Neural progenitor cell (in vitro differentiated cells): Measurements from ENCODE around the gene TSSC4. TPM values are rescaled to one million over a fixed set of nuclear protein-coding genes. Genes with fewer than 3 reads are reported as not detected.

Source experiments
- DNase-seq: peaks from one replicate; pipeline ENCODE4 v3.0.0-alpha.2; 2016; ENCODE audit warnings: low spot score
- H2AFZ ChIP-seq: fragments of 200-600 bp; sonication (generic); replicated peaks from 2 replicates; pipeline ENCODE4 v1.6.1; 2016; ENCODE audit warnings: antibody characterized with exemption
- H3F3A ChIP-seq: fragments of 200-600 bp; sonication (generic); 2 replicates; pipeline ENCODE4 v1.6.1; 2016; ENCODE audit warnings: antibody characterized with exemption, low read depth
- H3K27ac ChIP-seq: fragments of 200-600 bp; sonication (generic); 2 replicates; pipeline ENCODE4 v1.5.1; 2016; ENCODE audit warnings: mild to moderate bottlenecking
- H3K27me3 ChIP-seq: fragments of 200-600 bp; sonication (generic); 2 replicates; pipeline ENCODE4 v1.6.1; 2016; ENCODE audit warnings: mild to moderate bottlenecking, moderate library complexity
- H3K36me3 ChIP-seq: fragments of 200-600 bp; sonication (generic); 2 replicates; pipeline ENCODE4 v1.5.1; 2016
- H3K4me1 ChIP-seq: fragments of 200-600 bp; sonication (generic); 2 replicates; pipeline ENCODE4 v1.6.1; 2016; ENCODE audit warnings: mixed run types
- H3K4me2 ChIP-seq: fragments of 200-600 bp; sonication (generic); 2 replicates; pipeline ENCODE4 v1.6.1; 2016
- H3K4me3 ChIP-seq: fragments of 200-600 bp; sonication (generic); 2 replicates; pipeline ENCODE4 v1.5.1; 2016
- H3K79me2 ChIP-seq: fragments of 200-600 bp; sonication (generic); 2 replicates; pipeline ENCODE4 v1.6.1; 2016; ENCODE audit warnings: low read depth
- H3K9ac ChIP-seq: fragments of 200-600 bp; sonication (generic); 2 replicates; pipeline ENCODE4 v1.6.1; 2016
- H3K9me3 ChIP-seq: fragments of 200-600 bp; sonication (generic); 2 replicates; pipeline ENCODE4 v1.5.1; 2016; ENCODE audit warnings: low read depth
- H4K20me1 ChIP-seq: fragments of 200-600 bp; sonication (generic); 2 replicates; pipeline ENCODE4 v1.6.1; 2016; ENCODE audit warnings: low read depth
- H3K27ac Mint-ChIP-seq: 3 replicates; pipeline ENCODE4 v1.8.0; 2021; ENCODE audit warnings: mixed read lengths
- H3K27me3 Mint-ChIP-seq: 2 replicates; pipeline ENCODE4 v1.8.0; 2022; ENCODE audit warnings: low read depth, mild to moderate bottlenecking, inconsistent platforms, moderate library complexity, mixed read lengths; ENCODE audit not compliant: insufficient read depth
- H3K36me3 Mint-ChIP-seq: 3 replicates; pipeline ENCODE4 v1.8.0; 2021; ENCODE audit warnings: mixed read lengths
- H3K4me1 Mint-ChIP-seq: 3 replicates; pipeline ENCODE4 v1.8.0; 2021; ENCODE audit warnings: mixed read lengths
- H3K4me3 Mint-ChIP-seq: 3 replicates; pipeline ENCODE4 v1.8.0; 2021; ENCODE audit warnings: mild to moderate bottlenecking, moderate library complexity, mixed read lengths
- H3K9me3 Mint-ChIP-seq: 3 replicates; pipeline ENCODE4 v1.8.0; 2020; ENCODE audit warnings: mixed read lengths
- EZH2 ChIP-seq: fragments of 200-600 bp; sonication (generic); IDR thresholded peaks from 2 replicates; pipeline ENCODE4 v1.6.1; 2017; ENCODE audit warnings: antibody characterized with exemption, mild to moderate bottlenecking, moderate library complexity
- EZH2phosphoT487 ChIP-seq: fragments of 200-600 bp; sonication (generic); IDR thresholded peaks from 2 replicates; pipeline ENCODE4 v1.6.1; 2017; ENCODE audit warnings: antibody characterized with exemption
- total RNA-seq: library from RNA; depleted of rRNA; stranded (reverse); fragments of >200 nt; gene quantifications from 2 replicates; pipeline ENCODE4 v1.2.3, GENCODE V29; 2015; ENCODE audit warnings: low replicate concordance
- TF ChIP-seq, protein P1 (sequence below): fragments of 200-600 bp; sonication (generic); IDR thresholded peaks from 2 replicates; pipeline ENCODE4 v1.5.1; 2017; ENCODE audit warnings: antibody characterized with exemption, mild to moderate bottlenecking

TSSC4 gene
- total RNA-seq, 1 donor from 2014 or later, result 11.1 TPM

DNA sequence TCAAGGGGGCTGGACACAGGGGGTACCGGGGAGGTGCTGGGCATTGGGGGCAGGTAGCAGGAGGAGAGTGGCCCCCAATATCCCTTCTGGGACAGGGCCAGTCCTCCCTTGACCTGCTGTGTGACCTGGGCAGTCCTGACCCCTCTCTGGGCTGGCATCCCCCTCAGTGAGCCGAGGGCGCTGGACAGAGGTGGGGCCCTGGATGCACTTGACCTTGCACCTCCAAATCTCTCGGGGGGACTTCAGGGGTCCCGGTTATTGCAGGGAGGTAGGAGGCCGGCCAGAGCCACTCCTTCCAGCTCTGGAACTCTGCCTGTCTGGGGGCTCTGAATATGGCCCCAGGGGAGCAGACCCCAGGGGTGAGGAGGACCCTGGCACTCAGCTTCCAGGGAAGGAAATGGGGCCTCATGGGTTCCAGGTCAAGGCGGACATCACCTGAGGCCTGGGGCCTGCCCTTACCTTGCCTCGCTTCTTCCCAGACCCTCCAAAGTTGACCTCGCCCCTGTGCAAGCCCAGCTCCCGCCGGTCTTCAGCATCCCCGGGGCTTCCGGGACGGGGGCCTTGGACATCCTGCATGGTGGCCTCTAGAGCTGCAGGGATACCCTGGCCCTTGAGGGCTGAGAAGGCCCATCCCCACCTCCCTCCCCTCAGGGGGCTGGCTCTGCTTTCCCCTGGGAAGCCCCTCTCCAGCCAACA is 22.1 kb downstream of the TSSC4 start:
- no peak overlapping the region for H3K4me3 ChIP-seq
- Mint-ChIP-seq H3K4me3 (no peak overlapping the region), H3K9me3 (no peaks in the 10 kb centered on the region), H3K36me3 (no peaks in the 10 kb centered on the region), H3K27me3 (peaks cover 3% of the 10 kb centered on the region), H3K4me1 (peaks cover 3% of the 10 kb centered on the region), H3K27ac (no peak overlapping the region)
- no peak overlapping the region for H2AFZ ChIP-seq
- H3K27me3 ChIP-seq, result no peaks in the 10 kb centered on the region
- no peak overlapping the region for H3K4me2 ChIP-seq
- H3K79me2 ChIP-seq, result no peaks in the 10 kb centered on the region
- no peaks in the 10 kb centered on the region for H3K4me1 ChIP-seq
- TF ChIP-seq, protein P1, sequence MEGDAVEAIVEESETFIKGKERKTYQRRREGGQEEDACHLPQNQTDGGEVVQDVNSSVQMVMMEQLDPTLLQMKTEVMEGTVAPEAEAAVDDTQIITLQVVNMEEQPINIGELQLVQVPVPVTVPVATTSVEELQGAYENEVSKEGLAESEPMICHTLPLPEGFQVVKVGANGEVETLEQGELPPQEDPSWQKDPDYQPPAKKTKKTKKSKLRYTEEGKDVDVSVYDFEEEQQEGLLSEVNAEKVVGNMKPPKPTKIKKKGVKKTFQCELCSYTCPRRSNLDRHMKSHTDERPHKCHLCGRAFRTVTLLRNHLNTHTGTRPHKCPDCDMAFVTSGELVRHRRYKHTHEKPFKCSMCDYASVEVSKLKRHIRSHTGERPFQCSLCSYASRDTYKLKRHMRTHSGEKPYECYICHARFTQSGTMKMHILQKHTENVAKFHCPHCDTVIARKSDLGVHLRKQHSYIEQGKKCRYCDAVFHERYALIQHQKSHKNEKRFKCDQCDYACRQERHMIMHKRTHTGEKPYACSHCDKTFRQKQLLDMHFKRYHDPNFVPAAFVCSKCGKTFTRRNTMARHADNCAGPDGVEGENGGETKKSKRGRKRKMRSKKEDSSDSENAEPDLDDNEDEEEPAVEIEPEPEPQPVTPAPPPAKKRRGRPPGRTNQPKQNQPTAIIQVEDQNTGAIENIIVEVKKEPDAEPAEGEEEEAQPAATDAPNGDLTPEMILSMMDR, result no peak
- TF ChIP-seq EZH2 (no peak), EZH2phosphoT487 (no peak)
- no peak overlapping the region for H3K27ac ChIP-seq
- no peaks in the 10 kb centered on the region for H4K20me1 ChIP-seq
- no peaks in the 10 kb centered on the region for H3K36me3 ChIP-seq
- no peaks in the 10 kb centered on the region for H3F3A ChIP-seq
- H3K9me3 ChIP-seq, result no peaks in the 10 kb centered on the region
- no peak overlapping the region for H3K9ac ChIP-seq
- no peak for DNase-seq

DNA sequence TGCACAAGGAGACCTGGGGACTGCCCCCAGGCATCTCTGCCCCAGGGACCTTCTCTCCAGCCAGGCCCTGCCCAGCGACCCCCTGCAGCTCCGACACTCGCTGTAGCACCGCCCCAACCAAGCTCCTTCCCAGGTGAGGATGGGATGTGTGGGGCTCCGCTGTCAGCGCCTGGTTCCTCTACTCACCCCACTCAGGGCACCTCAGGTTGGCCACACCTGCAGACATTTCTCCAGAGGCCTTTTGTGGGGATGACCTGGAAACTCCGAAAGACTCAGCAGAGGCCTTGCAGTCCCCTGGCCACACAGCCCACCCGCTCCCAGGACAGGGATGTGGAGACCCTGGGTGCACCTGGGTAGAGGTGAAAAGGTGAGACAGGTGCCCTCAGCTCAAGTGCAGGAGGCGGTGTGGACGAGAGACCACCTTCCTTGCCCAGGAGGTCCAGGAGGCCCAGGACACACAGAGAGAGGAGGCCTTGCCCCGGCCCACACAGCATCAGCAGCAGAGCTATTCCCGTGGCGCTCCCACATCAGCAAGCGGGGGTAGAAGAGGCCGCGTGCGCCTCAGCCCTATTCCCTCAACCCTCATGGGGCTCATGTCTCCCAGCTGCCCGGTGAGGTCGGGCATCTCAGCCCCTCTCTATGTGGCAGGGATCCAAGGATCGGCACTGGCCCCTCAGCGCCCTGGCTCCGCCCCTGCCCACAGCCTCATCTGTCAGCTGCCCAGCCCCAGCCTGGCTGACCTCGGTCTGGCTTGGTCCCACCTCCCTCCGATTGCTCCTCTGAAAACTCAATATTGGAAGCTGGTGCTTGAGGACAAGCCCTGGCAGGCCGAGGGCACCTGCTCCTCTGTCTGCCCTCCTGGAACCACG is 22.8 kb downstream of the TSSC4 start:
- Histone ChIP-seq H3K4me3 (no peak overlapping the region), H3K79me2 (no peaks in the 10 kb centered on the region)
- H3K4me3 Mint-ChIP-seq, result no peak overlapping the region

DNA sequence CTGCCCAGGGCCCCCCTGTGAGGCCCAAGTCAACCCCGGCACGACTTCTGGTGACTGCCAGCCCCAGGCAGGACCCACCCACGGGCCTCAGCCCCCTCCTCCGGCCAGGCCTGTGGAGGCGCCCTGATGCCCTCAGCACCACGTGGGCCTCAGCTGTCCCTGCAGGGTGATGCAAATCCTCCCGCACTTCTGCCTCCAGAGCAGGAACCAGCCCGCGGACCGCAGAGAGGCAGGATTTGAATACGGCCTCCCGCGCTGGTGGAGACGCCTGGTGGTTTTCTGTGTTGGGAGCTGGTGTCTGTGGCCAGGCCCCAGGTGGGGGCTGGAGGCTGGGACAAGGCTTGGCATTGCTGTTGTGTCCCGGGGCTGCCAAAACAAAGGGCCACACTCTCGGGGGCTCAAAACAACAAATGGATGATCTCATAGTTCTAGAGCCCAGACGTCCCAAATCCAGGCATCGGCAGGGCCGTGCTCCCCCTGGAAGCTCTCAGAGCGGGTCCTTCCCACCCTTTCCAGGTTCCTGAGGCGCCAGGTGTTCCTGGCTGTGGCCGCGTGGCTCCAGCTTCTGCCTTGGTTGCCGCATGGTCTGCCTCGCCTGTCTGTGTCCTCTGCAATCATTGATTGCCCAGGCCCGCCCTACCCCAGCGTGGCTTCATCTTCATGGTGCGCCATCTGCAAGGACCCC is 24.4 kb downstream of the TSSC4 start:
- Histone ChIP-seq H3K9me3 (no peaks in the 10 kb centered on the region), H3K4me3 (no peak overlapping the region), H3F3A (no peaks in the 10 kb centered on the region), H3K27ac (no peak overlapping the region), H3K9ac (no peak overlapping the region), H3K4me1 (no peaks in the 10 kb centered on the region), H3K79me2 (no peaks in the 10 kb centered on the region), H4K20me1 (no peaks in the 10 kb centered on the region), H2AFZ (no peak overlapping the region), H3K4me2 (no peak overlapping the region), H3K36me3 (no peaks in the 10 kb centered on the region), H3K27me3 (no peaks in the 10 kb centered on the region)
- Mint-ChIP-seq H3K4me3 (no peak overlapping the region), H3K9me3 (no peaks in the 10 kb centered on the region), H3K27ac (no peak overlapping the region), H3K27me3 (peaks cover 5% of the 10 kb centered on the region), H3K36me3 (no peaks in the 10 kb centered on the region), H3K4me1 (no peaks in the 10 kb centered on the region)
- no peak for DNase-seq
- TF ChIP-seq, protein P1, result no peak
- TF ChIP-seq EZH2 (no peak), EZH2phosphoT487 (no peak)

More for the DNA sequence above, 22.8 kb downstream of the TSSC4 start:
- Histone ChIP-seq H2AFZ (no peak overlapping the region), H3K27ac (no peak overlapping the region), H3K4me1 (no peaks in the 10 kb centered on the region), H3K36me3 (no peaks in the 10 kb centered on the region), H3K9me3 (no peaks in the 10 kb centered on the region), H3K27me3 (no peaks in the 10 kb centered on the region), H3K4me2 (no peak overlapping the region), H3K9ac (no peak overlapping the region), H4K20me1 (no peaks in the 10 kb centered on the region), H3F3A (no peaks in the 10 kb centered on the region)
- no peak for DNase-seq
- H3K27ac Mint-ChIP-seq, result no peak overlapping the region
- peaks cover 5% of the 10 kb centered on the region for H3K27me3 Mint-ChIP-seq
- no peaks in the 10 kb centered on the region for H3K9me3 Mint-ChIP-seq
- peaks cover 3% of the 10 kb centered on the region for H3K4me1 Mint-ChIP-seq
- no peaks in the 10 kb centered on the region for H3K36me3 Mint-ChIP-seq
- TF ChIP-seq, protein P1, result no peak
- TF ChIP-seq EZH2 (no peak), EZH2phosphoT487 (no peak)
